ENCODE data around the gene BCL2L12.

The BCL2L12 gene

GRCh38 chr19:49696865-49697264 lies 31.1 kb downstream of the BCL2L12 start:
- H3K9me2 ChIP-seq (replicated peaks; ENCODE audit: control insufficient read depth, low read length): no peaks in the 10 kb centered on the region
- no peaks in the 10 kb centered on the region for H3K36me3 ChIP-seq (ENCODE audit: control insufficient read depth, low read length)
- no peaks in the 10 kb centered on the region for H3K27me3 ChIP-seq (ENCODE audit: control insufficient read depth, low read length)
- H3K9me3 ChIP-seq (ENCODE audit: control insufficient read depth, insufficient read depth, low read length): no peaks in the 10 kb centered on the region
- H3K79me2 ChIP-seq (ENCODE audit: control insufficient read depth, low read length): no peaks in the 10 kb centered on the region
- TF ChIP-seq EZH2phosphoT487 (IDR thresholded peaks at IDR 0.05; ENCODE audit: borderline replicate concordance, low read length): no peak
- no peak for TF ChIP-seq CTCF (IDR thresholded peaks at IDR 0.05; ENCODE audit: low read depth, low read length, poor library complexity, severe bottlenecking)
- no peaks in the 10 kb centered on the region for H4K20me1 ChIP-seq (ENCODE audit: control insufficient read depth, insufficient read depth, low read depth, low read length)
- H3K4me2 ChIP-seq (ENCODE audit: low read length): no peak overlapping the region
- H3K4me1 ChIP-seq (ENCODE audit: control insufficient read depth, low read length): no peaks in the 10 kb centered on the region
- no peak overlapping the region for H3K27ac ChIP-seq (ENCODE audit: low read depth, low read length)
- no peaks in the 10 kb centered on the region for H3F3A ChIP-seq (ENCODE audit: control insufficient read depth, insufficient read depth)
- H3K4me3 ChIP-seq (ENCODE audit: low read length): no peak overlapping the region

GRCh38 chr19:49699364-49699763 lies 33.6 kb downstream of the BCL2L12 start:
- Histone ChIP-seq H3K79me2 (ENCODE audit: control insufficient read depth, low read length) (no peaks in the 10 kb centered on the region), H3K9me2 (replicated peaks; ENCODE audit: control insufficient read depth, low read length) (no peaks in the 10 kb centered on the region), H3K9me3 (ENCODE audit: control insufficient read depth, insufficient read depth, low read length) (no peaks in the 10 kb centered on the region), H3K27me3 (ENCODE audit: control insufficient read depth, low read length) (no peaks in the 10 kb centered on the region), H4K20me1 (ENCODE audit: control insufficient read depth, insufficient read depth, low read depth, low read length) (no peaks in the 10 kb centered on the region), H3K36me3 (ENCODE audit: control insufficient read depth, low read length) (no peaks in the 10 kb centered on the region), H3K4me1 (ENCODE audit: control insufficient read depth, low read length) (no peaks in the 10 kb centered on the region), H3K27ac (ENCODE audit: low read depth, low read length) (no peak overlapping the region), H3F3A (ENCODE audit: control insufficient read depth, insufficient read depth) (no peaks in the 10 kb centered on the region), H3K4me3 (ENCODE audit: low read length) (no peak overlapping the region), H3K4me2 (ENCODE audit: low read length) (no peak overlapping the region)
- TF ChIP-seq CTCF (IDR thresholded peaks at IDR 0.05; ENCODE audit: low read depth, low read length, poor library complexity, severe bottlenecking) (no peak), EZH2phosphoT487 (IDR thresholded peaks at IDR 0.05; ENCODE audit: borderline replicate concordance, low read length) (no peak)

- H4K20me1 ChIP-seq (ENCODE audit: control insufficient read depth, insufficient read depth, low read depth, low read length): no peaks in the 10 kb centered on the region
- H3K27ac ChIP-seq (ENCODE audit: low read depth, low read length): no peak overlapping the region
- no peaks in the 10 kb centered on the region for H3K9me2 ChIP-seq (replicated peaks; ENCODE audit: control insufficient read depth, low read length)
- H3K27me3 ChIP-seq (ENCODE audit: control insufficient read depth, low read length): no peaks in the 10 kb centered on the region
- no peaks in the 10 kb centered on the region for H3K9me3 ChIP-seq (ENCODE audit: control insufficient read depth, insufficient read depth, low read length)
- H3F3A ChIP-seq (ENCODE audit: control insufficient read depth, insufficient read depth): no peaks in the 10 kb centered on the region
- H3K36me3 ChIP-seq (ENCODE audit: control insufficient read depth, low read length): no peaks in the 10 kb centered on the region
- no peak overlapping the region for H3K4me2 ChIP-seq (ENCODE audit: low read length)
- TF ChIP-seq EZH2phosphoT487 (IDR thresholded peaks at IDR 0.05; ENCODE audit: borderline replicate concordance, low read length) (no peak), CTCF (IDR thresholded peaks at IDR 0.05; ENCODE audit: low read depth, low read length, poor library complexity, severe bottlenecking) (no peak)
- H3K4me1 ChIP-seq (ENCODE audit: control insufficient read depth, low read length): no peaks in the 10 kb centered on the region
- no peaks in the 10 kb centered on the region for H3K79me2 ChIP-seq (ENCODE audit: control insufficient read depth, low read length)
- no peak overlapping the region for H3K4me3 ChIP-seq (ENCODE audit: low read length)
Measured at GRCh38 chr19:49700563-49700962, 34.8 kb downstream of the BCL2L12 start.
